Smooth muscle cell (in vitro differentiated cells): ENCODE measurements around the gene VPS4A. TPM values are rescaled to one million over a fixed set of nuclear protein-coding genes. Genes with fewer than 3 reads are reported as not detected.

Experiments used
- DNase-seq: peaks from one replicate; lab custom pipeline; 2025; ENCODE audit not compliant: unreplicated experiment; lab: John Stamatoyannopoulos, UW
- H2AFZ ChIP-seq: fragments of 200-600 bp; sonication (generic); 2 replicates; pipeline ENCODE4 v1.6.0; 2016; ENCODE audit warnings: antibody characterized with exemption, low read depth, mild to moderate bottlenecking
- H3F3A ChIP-seq: fragments of 200-600 bp; sonication (generic); 2 replicates; pipeline ENCODE4 v1.6.0; 2017; ENCODE audit warnings: antibody characterized with exemption, low read depth
- H3K27ac ChIP-seq: fragments of 200-600 bp; sonication (generic); 2 replicates; pipeline ENCODE4 v1.5.1; 2016; ENCODE audit warnings: low read depth, mild to moderate bottlenecking
- H3K27me3 ChIP-seq: fragments of 200-600 bp; sonication (generic); 2 replicates; pipeline ENCODE4 v1.6.1; 2016; ENCODE audit warnings: low read depth, mild to moderate bottlenecking
- H3K36me3 ChIP-seq: fragments of 200-600 bp; sonication (generic); 2 replicates; pipeline ENCODE4 v1.5.1; 2016; ENCODE audit warnings: low read depth
- H3K4me1 ChIP-seq: fragments of 200-600 bp; sonication (generic); 2 replicates; pipeline ENCODE4 v1.5.1; 2016; ENCODE audit warnings: low read depth
- H3K4me2 ChIP-seq: fragments of 200-600 bp; sonication (generic); 2 replicates; pipeline ENCODE4 v1.6.0; 2016; ENCODE audit warnings: mild to moderate bottlenecking
- H3K4me3 ChIP-seq: fragments of 200-600 bp; sonication (generic); 2 replicates; pipeline ENCODE4 v1.5.1; 2016; ENCODE audit warnings: mild to moderate bottlenecking
- H3K79me2 ChIP-seq: fragments of 200-600 bp; sonication (generic); 2 replicates; pipeline ENCODE4 v1.6.0; 2016; ENCODE audit warnings: low read depth, mild to moderate bottlenecking
- H3K9ac ChIP-seq: fragments of 200-600 bp; sonication (generic); 2 replicates; pipeline ENCODE4 v1.6.0; 2016; ENCODE audit warnings: low read depth
- H3K9me3 ChIP-seq: fragments of 200-600 bp; sonication (generic); replicated peaks from 2 replicates; pipeline ENCODE4 v1.5.1; 2016; ENCODE audit warnings: low read depth
- H4K20me1 ChIP-seq: fragments of 200-600 bp; sonication (generic); 2 replicates; pipeline ENCODE4 v1.6.0; 2016; ENCODE audit warnings: low read depth
- WGBS: methylation state at CpG from one replicate; pipeline ENCODE4 v1.1.7; 2016; ENCODE audit warnings: low lambda C conversion rate; 5-methylcytosine and 5-hydroxymethylcytosine counted together
- polyA plus RNA-seq: library from polyadenylated mRNA; unstranded; fragments of >200 nt; fragmentation: Nextera tagmentation; extraction: Ambion mirVana; gene quantifications from 2 replicates; pipeline ENCODE4 v1.2.1, GENCODE V29; 2016
- total RNA-seq: library from RNA; depleted of rRNA; stranded (reverse); fragments of >200 nt; gene quantifications from 2 replicates; pipeline ENCODE4 v1.2.3, GENCODE V29; 2014
- TF ChIP-seq, protein P1 (sequence below): fragments of 200-600 bp; sonication (generic); IDR thresholded peaks from 2 replicates; pipeline ENCODE4 v1.5.1; 2017; ENCODE audit warnings: borderline replicate concordance, mild to moderate bottlenecking, antibody characterized with exemption; ENCODE audit not compliant: insufficient read depth, poor library complexity, severe bottlenecking

VPS4A gene
- total and polyA plus RNA-seq, 2 experiments from 2014 or later = 18.7 to 39.9 TPM

DNA sequence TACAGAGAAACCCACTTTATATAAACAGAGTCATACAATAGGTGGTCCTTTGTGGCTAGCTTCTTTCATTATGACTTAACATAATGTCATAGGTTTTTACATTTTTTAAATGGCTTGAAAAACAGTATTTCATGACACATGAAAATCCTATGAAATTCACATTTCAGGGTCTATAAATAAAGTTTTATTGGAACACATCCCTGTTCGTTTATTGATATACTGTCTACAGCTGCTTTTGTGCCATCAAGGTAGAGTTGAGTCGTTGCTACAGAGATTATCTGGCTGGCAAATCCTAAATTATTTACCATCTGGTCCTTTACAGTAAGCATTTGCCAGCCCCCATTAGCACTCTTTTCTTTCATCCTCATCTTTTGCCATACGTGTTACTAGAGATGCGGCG, 2.3 kb downstream of the VPS4A start:
- H3F3A ChIP-seq = peaks cover under 1% of the 10 kb centered on the region
- H3K4me2 ChIP-seq = no peak overlapping the region
- H3K9ac ChIP-seq = no peak overlapping the region
- WGBS = 96% methylated on average over 5 of the region's 5 CpGs
- H4K20me1 ChIP-seq = peaks cover 41% of the 10 kb centered on the region
- no peak overlapping the region for H3K27ac ChIP-seq
- H3K4me3 ChIP-seq = no peak overlapping the region
- TF ChIP-seq, protein P1, sequence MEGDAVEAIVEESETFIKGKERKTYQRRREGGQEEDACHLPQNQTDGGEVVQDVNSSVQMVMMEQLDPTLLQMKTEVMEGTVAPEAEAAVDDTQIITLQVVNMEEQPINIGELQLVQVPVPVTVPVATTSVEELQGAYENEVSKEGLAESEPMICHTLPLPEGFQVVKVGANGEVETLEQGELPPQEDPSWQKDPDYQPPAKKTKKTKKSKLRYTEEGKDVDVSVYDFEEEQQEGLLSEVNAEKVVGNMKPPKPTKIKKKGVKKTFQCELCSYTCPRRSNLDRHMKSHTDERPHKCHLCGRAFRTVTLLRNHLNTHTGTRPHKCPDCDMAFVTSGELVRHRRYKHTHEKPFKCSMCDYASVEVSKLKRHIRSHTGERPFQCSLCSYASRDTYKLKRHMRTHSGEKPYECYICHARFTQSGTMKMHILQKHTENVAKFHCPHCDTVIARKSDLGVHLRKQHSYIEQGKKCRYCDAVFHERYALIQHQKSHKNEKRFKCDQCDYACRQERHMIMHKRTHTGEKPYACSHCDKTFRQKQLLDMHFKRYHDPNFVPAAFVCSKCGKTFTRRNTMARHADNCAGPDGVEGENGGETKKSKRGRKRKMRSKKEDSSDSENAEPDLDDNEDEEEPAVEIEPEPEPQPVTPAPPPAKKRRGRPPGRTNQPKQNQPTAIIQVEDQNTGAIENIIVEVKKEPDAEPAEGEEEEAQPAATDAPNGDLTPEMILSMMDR = no peak
- peaks cover 8% of the 10 kb centered on the region for H3K4me1 ChIP-seq
- no peak overlapping the region for H2AFZ ChIP-seq
- peaks cover 43% of the 10 kb centered on the region for H3K79me2 ChIP-seq
- no peaks in the 10 kb centered on the region for H3K27me3 ChIP-seq
- no peaks in the 10 kb centered on the region for H3K9me3 ChIP-seq
- H3K36me3 ChIP-seq = no peaks in the 10 kb centered on the region
- no peak for DNase-seq

DNA sequence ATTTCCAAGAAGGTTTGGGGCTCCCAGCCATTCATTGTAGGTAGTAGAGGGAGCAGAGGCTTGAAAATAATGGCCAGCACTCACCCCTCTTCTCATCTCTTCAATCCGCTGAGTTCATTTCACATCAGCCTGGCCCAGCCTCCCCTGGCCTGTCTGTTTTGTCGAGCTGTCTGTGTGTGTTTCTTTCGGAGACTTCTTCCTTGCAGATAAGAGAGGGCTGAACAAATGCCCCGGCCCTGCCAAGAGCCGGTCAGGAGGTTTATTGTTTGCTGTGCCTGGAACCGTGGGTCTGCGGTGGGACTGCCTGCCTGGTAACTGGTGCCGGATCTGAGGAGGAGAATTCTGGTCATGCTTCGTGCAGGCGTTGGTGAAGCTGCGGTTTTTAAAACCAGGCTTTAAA, 3.4 kb downstream of the VPS4A start:
- Histone ChIP-seq H3K9ac (no peak overlapping the region), H2AFZ (no peak overlapping the region), H3K36me3 (no peaks in the 10 kb centered on the region), H3K4me1 (peaks cover 8% of the 10 kb centered on the region), H3K4me3 (no peak overlapping the region), H3K79me2 (peaks cover 43% of the 10 kb centered on the region), H3F3A (no peaks in the 10 kb centered on the region), H4K20me1 (peaks cover 41% of the 10 kb centered on the region), H3K27ac (no peak overlapping the region), H3K4me2 (no peak overlapping the region), H3K9me3 (no peaks in the 10 kb centered on the region), H3K27me3 (no peaks in the 10 kb centered on the region)
- TF ChIP-seq, protein P1 = no peak
- DNase-seq = no peak
- WGBS = 91% methylated on average over 11 of the region's 11 CpGs

DNA sequence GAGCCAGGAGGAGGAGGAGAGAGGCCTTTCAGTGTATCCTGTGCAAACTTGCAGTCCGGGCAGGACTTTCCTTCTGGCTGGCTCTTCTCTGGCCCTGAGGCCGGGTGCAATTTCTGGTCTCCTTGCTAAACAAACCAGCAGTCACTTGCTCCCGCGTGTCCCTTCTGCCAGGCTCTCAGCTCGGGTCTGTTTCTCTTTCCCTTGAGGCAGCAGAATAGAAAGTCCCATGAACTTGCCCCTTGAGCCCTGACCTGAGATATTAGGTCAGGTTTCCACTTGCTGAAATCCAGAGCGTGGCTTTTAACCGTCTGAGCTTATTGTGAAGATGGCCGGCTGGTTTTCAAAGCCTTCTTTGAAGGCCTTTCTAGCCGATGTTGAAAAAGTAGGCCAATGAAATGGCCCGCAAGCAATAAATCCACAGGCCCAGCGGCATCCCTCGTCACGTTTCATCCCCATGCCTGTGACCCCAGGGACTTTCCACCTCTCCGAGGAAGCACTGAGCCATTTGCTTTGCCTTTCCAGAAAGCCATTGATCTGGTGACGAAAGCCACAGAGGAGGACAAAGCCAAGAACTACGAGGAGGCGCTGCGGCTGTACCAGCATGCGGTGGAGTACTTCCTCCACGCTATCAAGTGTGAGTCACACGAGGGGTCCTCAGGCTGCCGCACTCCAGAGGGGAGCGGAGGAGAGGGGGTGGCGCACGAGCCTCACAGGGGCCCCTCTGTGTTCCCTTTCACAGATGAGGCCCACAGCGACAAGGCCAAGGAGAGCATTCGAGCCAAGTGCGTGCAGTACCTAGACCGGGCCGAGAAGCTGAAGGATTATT, 4.5 kb downstream of the VPS4A start:
- Histone ChIP-seq H3K27me3 (no peaks in the 10 kb centered on the region), H3K9me3 (no peaks in the 10 kb centered on the region), H3K36me3 (no peaks in the 10 kb centered on the region), H2AFZ (no peak overlapping the region), H3K79me2 (peaks cover 43% of the 10 kb centered on the region), H3K4me1 (peaks cover 8% of the 10 kb centered on the region), H3F3A (no peaks in the 10 kb centered on the region), H3K4me3 (no peak overlapping the region), H4K20me1 (peaks cover 41% of the 10 kb centered on the region), H3K9ac (no peak overlapping the region), H3K27ac (no peak overlapping the region), H3K4me2 (no peak overlapping the region)
- 94% methylated on average over 30 of the region's 30 CpGs for WGBS
- TF ChIP-seq, protein P1 = no peak
- DNase-seq = no peak

DNA sequence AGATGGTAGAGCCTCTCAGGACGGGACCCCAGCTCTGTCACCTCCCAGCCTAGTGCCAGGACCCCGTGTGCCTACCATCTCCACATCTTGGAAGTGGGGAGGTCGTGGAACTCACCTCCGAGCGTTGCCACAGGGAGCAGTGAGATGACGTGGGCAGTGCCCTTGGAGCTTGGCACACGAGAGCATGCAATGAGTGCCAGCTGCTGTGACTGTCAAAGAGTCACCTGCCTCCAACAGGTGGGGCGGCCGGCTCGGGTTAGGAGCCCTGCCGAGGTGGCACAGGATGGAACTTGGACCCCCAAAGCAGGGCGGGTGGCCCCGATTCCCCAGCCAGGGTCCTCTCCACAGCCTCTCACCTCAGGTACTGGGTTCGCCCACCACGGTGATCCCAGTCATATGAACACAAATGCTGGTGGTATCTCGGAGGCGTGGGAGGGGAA, 5.5 kb downstream of the VPS4A start:
- TF ChIP-seq, protein P1 = no peak
- Histone ChIP-seq H3K9me3 (no peaks in the 10 kb centered on the region), H3K79me2 (peaks cover 39% of the 10 kb centered on the region), H3K27ac (no peak overlapping the region), H3K9ac (no peak overlapping the region), H3K27me3 (no peaks in the 10 kb centered on the region), H3F3A (no peaks in the 10 kb centered on the region), H4K20me1 (peaks cover 46% of the 10 kb centered on the region), H2AFZ (no peak overlapping the region), H3K4me3 (no peak overlapping the region), H3K4me1 (peaks cover 8% of the 10 kb centered on the region), H3K4me2 (no peak overlapping the region), H3K36me3 (no peaks in the 10 kb centered on the region)
- no peak for DNase-seq
- WGBS = 98% methylated on average over 17 of the region's 17 CpGs
